Ovary (tissue), 9 donors: ENCODE measurements around the gene MBD4. TPM values are rescaled to one million over a fixed set of nuclear protein-coding genes. Genes with fewer than 3 reads are reported as not detected.
"Not testable (repeated sequence)": the region's sequence is repeated elsewhere in the genome, so short reads cannot be mapped to it uniquely, and the experiment has no call there.

Experiments used
- DNase-seq, 5 donors: peaks; one replicate each; pipeline ENCODE4 v3.0.0-alpha.2; 2019 to 2020
- H3K27ac ChIP-seq, 2 donors: fragments of 200-600 bp; one replicate each; pipeline versions ENCODE4 v1.5.1 to v1.8.0; 2019 to 2022
- H3K27me3 ChIP-seq: fragments of 200-600 bp; one replicate; pipeline ENCODE4 v1.8.0; 2022
- H3K36me3 ChIP-seq: fragments of 200-600 bp; sonication (generic); one replicate; pipeline ENCODE4 v1.5.1; 2019
- H3K4me1 ChIP-seq: one replicate; pipeline ENCODE4 v1.8.1; 2013; ENCODE audit warnings: mild to moderate bottlenecking, moderate library complexity; ENCODE audit not compliant: insufficient read depth
- H3K4me3 ChIP-seq: fragments of 200-600 bp; sonication (generic); one replicate; pipeline ENCODE4 v1.5.1; 2017
- H3K9me3 ChIP-seq, 2 donors: fragments of 200-600 bp in 1 of 2; sonication (generic) in 1 of 2; one replicate each; pipeline versions ENCODE4 v1.5.1 to v1.8.1; 2013 to 2019; ENCODE audit warnings: mild to moderate bottlenecking in 1 of 2, moderate library complexity in 1 of 2
- EP300 ChIP-seq: sonication (generic); formaldehyde crosslinking; IDR thresholded peaks from one replicate; pipeline ENCODE4 v1.6.1; 2017; ENCODE audit warnings: antibody characterized with exemption
- POLR2A ChIP-seq: fragments of 450-650 bp; IDR thresholded peaks from one replicate; pipeline ENCODE4 v1.6.1; 2017; ENCODE audit warnings: antibody characterized with exemption, mild to moderate bottlenecking, moderate library complexity
- WGBS, 3 donors: extraction: QIAGEN DNeasy Blood & Tissue Kit in 1 of 3; methylation state at CpG; one replicate each; pipeline versions ENCODE4 v1.1.5 to v1.1.7; 2013 to 2017; 5-methylcytosine and 5-hydroxymethylcytosine counted together
- intact Hi-C, 4 donors: fragments of 100-400 bp; cut with DNase I; formaldehyde crosslinking; loops; one replicate each; pipeline versions ENCODE4 v1.11.0 to v1.15.1; 2022 to 2023
- polyA plus RNA-seq, 2 donors: library from polyadenylated mRNA; stranded (reverse); fragments of 200-250 nt in 1 of 2; fragments of 350-450 nt in 1 of 2; fragmentation: Illumina TruSeq in 1 of 2; extraction: RNeasy Lipid Tissue Mini Kit (QIAGEN cat#74804) in 1 of 2; gene quantifications; one replicate each; pipeline ENCODE4 v1.2.3, GENCODE V29; 2013 to 2014
- total RNA-seq, 7 donors: library from RNA; depleted of rRNA in 2 of 7; stranded (reverse); fragments of >200 nt in 2 of 7; fragmentation: NEBNext Ultra II Directional in 3 of 7; extraction: Animal tissue kit (Norgen Biotek cat#: 25700) in 3 of 7; gene quantifications; one replicate each; pipeline versions ENCODE4 v1.1.0 to v1.2.4, GENCODE V29; 2016 to 2023
- TF ChIP-seq, protein P1 (sequence below), 3 donors: fragments of 450-650 bp in 2 of 3; fragments of 200-600 bp in 1 of 3; IDR thresholded peaks; one replicate each; pipeline versions ENCODE4 v1.5.1 to v1.8.0; 2016 to 2022; ENCODE audit warnings: antibody characterized with exemption in 3 of 3, mild to moderate bottlenecking in 1 of 3
- donor health status: DM: no; HTN: no; CAD: no; lungs with moderate emphysema.
- donor health status: DM: no; HTN: no; CAD: no.
- donor health status: Bipolar disorder and iron deficiency.
- donor health status: DM: yes; HTN: yes; CAD: no.
- donor health status: DM: no; HTN: no; CAD: no.
- donor health status: DM: yes; HTN: yes; CAD: no.

MBD4 gene
- total and polyA plus RNA-seq, 9 donors: 19.5 to 60.0 (median 29.2) TPM

DNA sequence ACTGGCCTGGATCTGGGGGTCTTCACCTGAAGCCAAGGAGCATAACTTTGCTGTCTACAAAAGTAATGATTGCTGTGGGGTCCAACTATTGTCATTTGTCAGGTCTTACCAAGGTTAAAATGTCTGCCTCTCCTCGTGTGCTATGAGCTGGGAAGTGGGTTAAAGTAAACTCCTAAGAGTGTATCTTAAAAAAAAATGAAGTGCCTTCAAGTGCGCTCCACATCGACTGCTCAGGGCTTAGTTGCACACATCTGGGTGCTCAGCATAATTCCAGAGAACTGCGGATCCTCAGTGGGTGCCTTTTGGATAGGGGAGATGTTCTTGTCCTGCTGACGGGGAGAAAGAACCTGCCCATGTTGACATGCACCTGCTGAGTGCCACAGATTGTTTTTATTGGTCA lies 52.3 kb downstream of the MBD4 start:
- Histone ChIP-seq H3K36me3 (no peaks in the 10 kb centered on the region), H3K9me3 (no peaks in the 10 kb centered on the region), H3K4me3 (no peak overlapping the region), H3K4me1 (no peaks in the 10 kb centered on the region), H3K27ac (peak overlapping the region in 1 of 2 donors; percentile 38), H3K27me3 (no peaks in the 10 kb centered on the region)
- no peak for DNase-seq
- WGBS, 3 donors: 90 to 91% (median 90%) methylated on average over 5 of the region's 5 CpGs
- TF ChIP-seq EP300: no peak
- intact Hi-C loops: loop anchor here in 1 of 4 donors (10.0 kb wide), 1 partner anchor 247 kb away; no protein-coding TSS in a partner anchor

DNA sequence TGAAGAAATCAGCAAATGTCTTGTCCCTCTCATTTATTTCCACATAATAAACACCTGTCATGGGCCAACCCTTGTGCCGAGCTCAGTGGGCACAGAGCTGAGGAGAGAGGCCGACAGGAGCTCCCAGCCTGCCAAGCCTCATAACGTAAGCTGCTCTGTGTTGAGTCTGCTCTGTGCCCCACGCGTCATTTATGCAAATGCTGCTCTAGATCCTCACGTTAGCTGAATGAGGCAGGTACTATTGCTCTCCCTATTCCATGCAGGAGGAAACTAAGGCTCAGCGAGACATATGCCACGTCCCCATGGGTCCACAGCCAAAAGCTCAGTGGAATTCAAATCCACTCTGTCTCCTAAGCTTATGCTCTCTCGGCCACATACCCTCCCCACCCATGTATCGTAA lies 52.8 kb downstream of the MBD4 start:
- no peak overlapping the region for H3K4me3 ChIP-seq
- DNase-seq: no peak
- H3K4me1 ChIP-seq: no peaks in the 10 kb centered on the region
- H3K36me3 ChIP-seq: no peaks in the 10 kb centered on the region
- no peak overlapping the region for H3K27ac ChIP-seq
- no peaks in the 10 kb centered on the region for H3K9me3 ChIP-seq
- intact Hi-C loops: loop anchor here in 1 of 4 donors (10.0 kb wide), 1 partner anchor 248 kb away; no protein-coding TSS in a partner anchor
- no peaks in the 10 kb centered on the region for H3K27me3 ChIP-seq
- TF ChIP-seq, protein P1, sequence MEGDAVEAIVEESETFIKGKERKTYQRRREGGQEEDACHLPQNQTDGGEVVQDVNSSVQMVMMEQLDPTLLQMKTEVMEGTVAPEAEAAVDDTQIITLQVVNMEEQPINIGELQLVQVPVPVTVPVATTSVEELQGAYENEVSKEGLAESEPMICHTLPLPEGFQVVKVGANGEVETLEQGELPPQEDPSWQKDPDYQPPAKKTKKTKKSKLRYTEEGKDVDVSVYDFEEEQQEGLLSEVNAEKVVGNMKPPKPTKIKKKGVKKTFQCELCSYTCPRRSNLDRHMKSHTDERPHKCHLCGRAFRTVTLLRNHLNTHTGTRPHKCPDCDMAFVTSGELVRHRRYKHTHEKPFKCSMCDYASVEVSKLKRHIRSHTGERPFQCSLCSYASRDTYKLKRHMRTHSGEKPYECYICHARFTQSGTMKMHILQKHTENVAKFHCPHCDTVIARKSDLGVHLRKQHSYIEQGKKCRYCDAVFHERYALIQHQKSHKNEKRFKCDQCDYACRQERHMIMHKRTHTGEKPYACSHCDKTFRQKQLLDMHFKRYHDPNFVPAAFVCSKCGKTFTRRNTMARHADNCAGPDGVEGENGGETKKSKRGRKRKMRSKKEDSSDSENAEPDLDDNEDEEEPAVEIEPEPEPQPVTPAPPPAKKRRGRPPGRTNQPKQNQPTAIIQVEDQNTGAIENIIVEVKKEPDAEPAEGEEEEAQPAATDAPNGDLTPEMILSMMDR (IDR thresholded peaks at IDR 0.05): no peak
- TF ChIP-seq EP300: no peak
- no peak for TF ChIP-seq POLR2A
- 91 to 96% (median 93%) methylated on average over 10 of the region's 10 CpGs for WGBS, 3 donors

DNA sequence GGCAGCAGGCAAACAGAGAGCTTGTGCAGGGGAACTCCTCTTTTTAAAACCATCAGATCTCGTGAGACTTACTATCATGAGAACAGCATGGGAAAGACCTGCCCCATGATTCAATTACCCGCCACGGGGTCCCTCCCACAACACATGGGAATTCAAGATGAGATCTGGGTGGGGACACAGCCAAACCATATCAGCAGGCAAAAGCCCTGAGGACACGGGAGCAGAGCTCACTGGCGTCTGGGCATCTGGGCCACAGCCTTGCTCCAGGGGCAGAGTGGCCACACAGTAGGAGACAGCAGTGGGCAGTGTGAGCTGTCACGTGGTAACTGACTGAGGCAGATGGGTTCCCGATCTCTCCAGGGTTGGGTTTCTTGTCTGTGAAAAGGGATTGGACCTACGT lies 54.2 kb downstream of the MBD4 start:
- H3K36me3 ChIP-seq, H3K4me1 ChIP-seq, DNase-seq, H3K27me3 ChIP-seq, H3K27ac ChIP-seq, H3K4me3 ChIP-seq, H3K9me3 ChIP-seq: not testable (repeated sequence)
- intact Hi-C loops: loop anchor here in 1 of 4 donors (10.0 kb wide), 1 partner anchor 249 kb away; no protein-coding TSS in a partner anchor
- WGBS, 3 donors: 66 to 77% (median 76%) methylated on average over 8 of the region's 8 CpGs

DNA sequence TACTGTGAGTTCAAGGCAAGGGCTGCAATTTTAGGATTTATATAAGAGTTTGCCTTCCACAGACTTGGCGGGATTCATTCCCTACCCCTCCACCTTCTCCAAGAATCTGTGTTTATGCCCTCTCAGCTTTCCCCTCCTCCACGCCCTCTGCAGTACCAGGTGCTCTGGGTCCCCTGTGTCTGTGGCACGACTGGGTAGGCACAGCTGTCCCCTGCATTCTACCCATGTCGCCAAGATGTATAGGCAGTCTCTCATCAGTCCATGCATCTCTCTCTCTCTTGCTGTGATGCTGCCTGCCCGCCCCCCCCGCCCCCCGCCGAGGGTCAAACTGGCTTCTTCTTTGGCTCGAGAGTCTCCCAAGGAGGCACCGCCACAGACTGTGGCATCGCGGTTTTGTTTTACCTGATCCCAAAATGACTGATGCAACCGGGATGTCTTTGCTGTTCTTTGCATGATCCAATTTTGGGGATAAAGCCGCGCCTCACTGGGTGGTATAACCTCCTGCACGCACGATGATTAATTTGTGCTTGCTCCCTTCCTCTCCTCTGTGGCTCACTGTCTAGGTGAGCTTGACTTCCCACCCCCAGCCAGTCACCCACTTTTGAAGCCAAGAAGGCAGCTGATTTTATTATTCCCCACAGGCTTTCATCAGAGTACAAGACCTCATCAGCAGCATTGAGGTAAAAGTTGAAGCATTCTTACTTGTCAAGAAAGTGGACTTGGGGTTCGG lies 55.0 kb downstream of the MBD4 start:
- H3K36me3 ChIP-seq: no peaks in the 10 kb centered on the region
- no peak for TF ChIP-seq POLR2A
- H3K9me3 ChIP-seq: no peaks in the 10 kb centered on the region
- no peaks in the 10 kb centered on the region for H3K4me1 ChIP-seq
- intact Hi-C loops: loop anchor here in 1 of 4 donors (10.0 kb wide), 1 partner anchor 250 kb away; no protein-coding TSS in a partner anchor
- WGBS, 3 donors: 58 to 66% (median 63%) methylated on average over 18 of the region's 18 CpGs
- H3K27ac ChIP-seq: no peak overlapping the region
- H3K27me3 ChIP-seq: no peaks in the 10 kb centered on the region
- DNase-seq: no peak
- H3K4me3 ChIP-seq: no peak overlapping the region

DNA sequence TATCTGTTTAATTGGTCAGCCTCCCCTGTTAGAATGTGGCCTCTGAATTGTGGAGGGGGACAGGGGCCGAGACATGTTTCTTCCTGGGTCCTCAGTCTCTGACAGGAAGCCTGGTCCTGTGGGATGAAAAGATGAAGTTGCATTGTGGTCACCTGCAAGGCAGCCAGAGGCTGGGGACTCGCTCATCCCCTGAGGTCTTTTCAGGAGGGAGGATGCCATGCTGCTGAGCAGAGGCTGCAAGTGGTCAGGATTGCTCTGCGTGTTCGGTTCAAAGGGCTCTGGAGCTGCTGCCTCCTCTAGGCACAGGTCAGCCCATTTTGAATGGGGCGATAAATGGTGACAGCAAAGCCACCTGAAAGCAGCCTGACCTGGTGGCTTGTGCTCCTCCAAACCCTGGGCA lies 55.6 kb downstream of the MBD4 start:
- not testable (repeated sequence) for H3K36me3 ChIP-seq, H3K27ac ChIP-seq, H3K4me3 ChIP-seq, DNase-seq, H3K27me3 ChIP-seq, H3K4me1 ChIP-seq, H3K9me3 ChIP-seq
- intact Hi-C loops: loop anchor here in 1 of 4 donors (10.0 kb wide), 1 partner anchor 251 kb away; no protein-coding TSS in a partner anchor
- 42 to 60% (median 60%) methylated on average over 2 to 5 of the region's 5 CpGs for WGBS, 3 donors

GRCh38 chr3:129383292-129383860 lies 56.4 kb downstream of the MBD4 start:
- intact Hi-C loops: loop anchor here in 1 of 4 donors (10.0 kb wide), 1 partner anchor 251 kb away; no protein-coding TSS in a partner anchor
- H3K9me3 ChIP-seq: no peaks in the 10 kb centered on the region
- no peak overlapping the region for H3K27ac ChIP-seq
- H3K4me1 ChIP-seq: no peaks in the 10 kb centered on the region
- H3K27me3 ChIP-seq: no peaks in the 10 kb centered on the region
- DNase-seq: peak; percentile 58 to 71 (median 66)
- no peak overlapping the region for H3K4me3 ChIP-seq
- 34 to 39% (median 37%) methylated on average over 6 of the region's 6 CpGs for WGBS, 3 donors
- TF ChIP-seq EP300 (no peak), POLR2A (no peak)
- TF ChIP-seq, protein P1 (IDR thresholded peaks at IDR 0.05): peak; percentile 35 to 65 (median 53)
- no peaks in the 10 kb centered on the region for H3K36me3 ChIP-seq
